ENCODE results near the gene PPM1N.

GRCh38 chr19:45467456-45468158, 30.6 kb upstream of the PPM1N start, which contains the start of gene FOSB:
- TF ChIP-seq CTCF (IDR thresholded peaks at IDR 0.05) (peak in 1 of 5 experiments; percentile 19), POLR2A (IDR thresholded peaks at IDR 0.05) (peak; percentile 46 to 92)

All from tibial nerve (tissue), 3 donors.